Tongue (tissue), 2 donors: ENCODE measurements around the gene FAU. TPM values are rescaled to one million over a fixed set of nuclear protein-coding genes. Genes with fewer than 3 reads are reported as not detected.

Experiments used
- DNase-seq: peaks from one replicate; pipeline ENCODE4 v3.0.0-alpha.2; 2015
- total RNA-seq: library from RNA; depleted of rRNA; stranded (reverse); fragments of >200 nt; gene quantifications from one replicate; pipeline ENCODE4 v1.2.3, GENCODE V29; 2014

FAU gene
- total RNA-seq, 1 donor from 2014 or later, result 265 TPM

- no peak for DNase-seq
Measured at GRCh38 chr11:65107078-65107477, 14.9 kb downstream of the FAU start.

GRCh38 chr11:65104628-65105027, 17.3 kb downstream of the FAU start:
- no peak for DNase-seq

GRCh38 chr11:65103476-65103875, 18.5 kb downstream of the FAU start:
- no peak for DNase-seq

GRCh38 chr11:65102142-65103095, 19.5 kb downstream of the FAU start:
- no peak for DNase-seq

- no peak for DNase-seq
Measured at GRCh38 chr11:65100674-65101350, 21.1 kb downstream of the FAU start.

GRCh38 chr11:65096926-65097325, 25.0 kb downstream of the FAU start:
- DNase-seq, result no peak

- DNase-seq, result peak; percentile 96
Measured at GRCh38 chr11:65095974-65096806, 25.7 kb downstream of the FAU start, which contains the start of gene VPS51. Gene VPS51 (plus strand): TSS chr11:65096214. CDS start chr11:65096251, 37 bp downstream.

GRCh38 chr11:65095427-65095826, 26.5 kb downstream of the FAU start:
- no peak for DNase-seq

GRCh38 chr11:65090628-65091027, 31.3 kb downstream of the FAU start:
- no peak for DNase-seq

GRCh38 chr11:65089621-65090020, 32.3 kb downstream of the FAU start:
- DNase-seq, result no peak

GRCh38 chr11:65087827-65088226, 34.1 kb downstream of the FAU start:
- no peak for DNase-seq

- DNase-seq, result no peak
Measured at GRCh38 chr11:65087216-65087615, 34.7 kb downstream of the FAU start.

GRCh38 chr11:65086809-65087208, 35.1 kb downstream of the FAU start:
- DNase-seq, result no peak

- no peak for DNase-seq
Measured at GRCh38 chr11:65085446-65085845, 36.5 kb downstream of the FAU start.

- no peak for DNase-seq
Measured at GRCh38 chr11:65084598-65085375, 37.1 kb downstream of the FAU start.

- DNase-seq, result peak; percentile 98
Measured at GRCh38 chr11:65083834-65084597, 37.9 kb downstream of the FAU start, which contains the start of the genes CDCA5 and ZFPL1. Gene CDCA5 (minus strand): TSS chr11:65084040. CDS start chr11:65083978, 62 bp downstream. Gene ZFPL1 (plus strand): TSS chr11:65084222. CDS start chr11:65084699, 477 bp downstream.

- DNase-seq, result peak; percentile 7
Measured at GRCh38 chr11:65083134-65083833, 38.6 kb downstream of the FAU start.

GRCh38 chr11:65078786-65079342, 43.1 kb downstream of the FAU start:
- no peak for DNase-seq

GRCh38 chr11:65078151-65078550, 43.8 kb downstream of the FAU start:
- DNase-seq, result peak; percentile 13

GRCh38 chr11:65077451-65077850, 44.5 kb downstream of the FAU start:
- DNase-seq, result no peak
